SK-N-SH treated with all-trans-retinoic acid at 6 μM for 48 hours (cell line): ENCODE results near the gene SYCN.

Source experiments
- ESRRG ChIP-seq: fragments of 250-450 bp; sonication (Bioruptor Pico); IDR thresholded peaks from 2 replicates; pipeline ENCODE4 v1.6.1; 2021; ENCODE audit warnings: mild to moderate bottlenecking
- ZNF565 ChIP-seq: fragments of 450-650 bp; formaldehyde crosslinking; conservative IDR thresholded peaks from 2 replicates; pipeline ENCODE4 v1.5.0; 2020; ENCODE audit warnings: low read depth, mild to moderate bottlenecking, moderate library complexity
- TF ChIP-seq, protein P1 (sequence below): fragments of 250-450 bp; sonication (Bioruptor Pico); IDR thresholded peaks from 2 replicates; pipeline ENCODE4 v1.5.1; 2021; ENCODE audit warnings: mild to moderate bottlenecking, moderate library complexity

DNA sequence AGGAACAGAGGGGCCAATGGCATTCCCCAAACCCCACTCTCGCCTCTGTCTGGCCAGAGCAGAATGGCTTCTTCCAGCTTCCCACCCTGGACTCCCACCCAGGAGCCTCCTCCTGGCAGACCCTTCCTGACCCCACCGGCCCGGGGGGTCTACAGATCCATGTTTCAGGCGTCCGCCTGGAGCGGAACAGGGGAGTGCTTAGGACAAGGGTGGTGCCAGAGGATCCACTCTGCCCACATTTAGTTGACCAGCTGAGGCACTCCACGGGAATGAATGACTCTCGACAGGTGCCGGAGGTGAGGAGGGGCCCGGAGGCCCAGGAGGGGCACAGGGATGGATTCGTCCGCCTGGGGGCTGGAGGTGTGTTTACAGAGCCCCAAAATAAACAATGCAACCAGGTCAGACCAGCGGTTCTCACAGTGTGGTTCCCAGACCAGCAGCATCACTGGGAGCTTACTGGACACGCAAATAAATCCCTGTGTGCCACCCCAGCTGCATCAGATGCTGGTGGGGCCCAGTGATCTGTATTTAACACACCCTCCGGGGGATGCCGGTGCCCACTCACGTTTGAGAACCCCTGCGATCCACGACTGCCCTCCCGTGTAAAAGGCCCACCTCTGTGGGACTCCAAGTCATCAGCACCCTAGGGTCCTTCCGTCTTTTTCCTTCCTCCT, 22.4 kb downstream of the SYCN start:
- TF ChIP-seq, protein P1, sequence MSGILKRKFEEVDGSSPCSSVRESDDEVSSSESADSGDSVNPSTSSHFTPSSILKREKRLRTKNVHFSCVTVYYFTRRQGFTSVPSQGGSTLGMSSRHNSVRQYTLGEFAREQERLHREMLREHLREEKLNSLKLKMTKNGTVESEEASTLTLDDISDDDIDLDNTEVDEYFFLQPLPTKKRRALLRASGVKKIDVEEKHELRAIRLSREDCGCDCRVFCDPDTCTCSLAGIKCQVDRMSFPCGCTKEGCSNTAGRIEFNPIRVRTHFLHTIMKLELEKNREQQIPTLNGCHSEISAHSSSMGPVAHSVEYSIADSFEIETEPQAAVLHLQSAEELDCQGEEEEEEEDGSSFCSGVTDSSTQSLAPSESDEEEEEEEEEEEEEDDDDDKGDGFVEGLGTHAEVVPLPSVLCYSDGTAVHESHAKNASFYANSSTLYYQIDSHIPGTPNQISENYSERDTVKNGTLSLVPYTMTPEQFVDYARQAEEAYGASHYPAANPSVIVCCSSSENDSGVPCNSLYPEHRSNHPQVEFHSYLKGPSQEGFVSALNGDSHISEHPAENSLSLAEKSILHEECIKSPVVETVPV (CRISPR knock-in tag), result no peak
- TF ChIP-seq ESRRG (CRISPR knock-in tag), result no peak
- no peak for TF ChIP-seq ZNF565 (CRISPR knock-in tag)
